GM19455 (cell line): ENCODE data around the gene C1orf115.
"Not testable (repeated sequence)": the region's sequence is repeated elsewhere in the genome, so short reads cannot be mapped to it uniquely, and the experiment has no call there.

Experiments
- ATAC-seq: cut with Tn5 transposase; IDR thresholded peaks from one replicate; pipeline ENCODE4 v1.9.1; 2021; ENCODE audit not compliant: unreplicated experiment

C1orf115 gene

DNA sequence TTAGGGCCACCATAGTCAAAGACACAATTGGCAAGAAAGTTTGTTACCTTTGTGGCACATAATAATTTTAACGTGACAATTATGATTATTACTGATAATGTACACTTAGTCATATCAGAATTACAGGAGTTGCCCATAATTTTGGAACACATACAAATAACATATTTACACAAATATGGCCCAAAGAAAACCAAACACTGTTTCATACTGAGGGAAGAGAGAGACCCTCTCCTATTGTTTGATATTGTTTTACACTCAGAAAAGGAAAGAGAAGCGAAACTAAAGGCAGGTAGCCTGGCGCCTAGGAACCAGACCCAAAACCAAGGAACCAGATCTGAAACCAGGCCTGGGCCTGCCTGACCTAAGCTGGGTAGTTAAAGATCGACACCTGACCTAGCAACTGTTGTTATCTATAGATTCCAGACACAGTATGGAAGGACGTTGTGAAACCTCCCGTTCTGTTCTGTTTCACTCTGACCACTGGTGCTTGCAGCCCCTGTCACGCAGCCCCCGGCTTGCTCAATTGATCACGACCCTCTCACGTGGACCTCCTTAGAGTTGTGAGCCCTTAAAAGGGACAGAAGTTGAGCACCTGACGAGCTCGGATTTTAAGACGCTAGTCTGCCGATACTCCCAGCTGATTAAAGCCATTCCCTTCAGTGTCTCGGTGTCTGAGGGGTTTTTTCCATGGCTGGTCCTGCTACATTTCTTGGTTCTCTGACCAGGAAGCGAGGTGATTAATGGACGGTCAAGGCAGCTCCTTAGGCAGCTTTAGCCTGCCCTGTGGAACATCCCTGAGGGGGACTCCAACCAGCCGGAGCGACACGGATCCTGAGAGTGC lies 27.9 kb downstream of the C1orf115 start:
- peak; percentile 75 for ATAC-seq

GRCh38 chr1:220721266-220721665 lies 31.1 kb downstream of the C1orf115 start:
- ATAC-seq, result not testable (repeated sequence)

DNA sequence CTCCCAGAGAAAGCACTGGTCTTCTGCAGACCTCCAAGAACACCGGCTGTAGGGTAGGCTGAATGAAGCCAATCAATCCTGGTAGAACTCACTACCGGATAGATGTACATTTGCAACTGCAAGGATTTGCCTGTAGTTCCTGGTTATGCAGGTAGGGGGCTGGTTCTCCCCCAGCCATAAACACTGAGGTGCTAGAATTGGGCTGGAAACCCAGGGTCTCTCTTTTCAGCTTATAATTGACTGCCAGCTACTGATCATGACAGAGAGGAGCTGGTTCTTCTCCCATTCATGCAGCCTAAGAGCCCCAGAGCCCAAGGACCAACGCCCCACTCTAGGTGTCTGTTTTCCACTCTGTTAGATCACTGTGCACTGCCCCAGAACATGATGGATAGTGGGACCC lies 36.5 kb downstream of the C1orf115 start:
- ATAC-seq, result peak; percentile 65

GRCh38 chr1:220727519-220727918 lies 37.4 kb downstream of the C1orf115 start:
- no peak for ATAC-seq

GRCh38 chr1:220730486-220730885 lies 40.3 kb downstream of the C1orf115 start:
- no peak for ATAC-seq

GRCh38 chr1:220732137-220732536 lies 42.0 kb downstream of the C1orf115 start:
- ATAC-seq, result no peak

DNA sequence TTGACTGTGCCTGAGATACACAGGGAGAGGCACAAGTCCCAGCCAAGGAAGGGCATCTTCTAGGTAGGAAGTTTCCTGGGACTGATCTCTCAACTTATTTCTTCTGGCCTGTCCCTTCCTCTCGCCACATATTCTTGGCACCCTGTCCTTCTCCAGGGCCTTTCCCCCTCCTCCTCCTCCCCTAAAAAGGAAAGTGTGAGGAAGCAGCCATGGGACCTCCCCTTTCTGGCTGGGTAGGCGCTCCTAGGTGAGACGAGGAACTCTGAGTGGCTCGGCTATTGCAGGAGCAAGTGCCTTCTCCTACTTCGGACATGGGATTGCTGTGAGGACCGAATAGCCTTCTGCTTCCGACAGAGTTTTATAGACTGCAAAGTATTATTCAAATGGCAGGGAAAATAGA lies 42.5 kb downstream of the C1orf115 start:
- peak; percentile 16 for ATAC-seq

GRCh38 chr1:220733086-220733601 lies 43.0 kb downstream of the C1orf115 start:
- peak; percentile 92 for ATAC-seq

- ATAC-seq, result no peak
These were observed 44.6 kb downstream of the C1orf115 start for GRCh38 chr1:220734571-220735326.

DNA sequence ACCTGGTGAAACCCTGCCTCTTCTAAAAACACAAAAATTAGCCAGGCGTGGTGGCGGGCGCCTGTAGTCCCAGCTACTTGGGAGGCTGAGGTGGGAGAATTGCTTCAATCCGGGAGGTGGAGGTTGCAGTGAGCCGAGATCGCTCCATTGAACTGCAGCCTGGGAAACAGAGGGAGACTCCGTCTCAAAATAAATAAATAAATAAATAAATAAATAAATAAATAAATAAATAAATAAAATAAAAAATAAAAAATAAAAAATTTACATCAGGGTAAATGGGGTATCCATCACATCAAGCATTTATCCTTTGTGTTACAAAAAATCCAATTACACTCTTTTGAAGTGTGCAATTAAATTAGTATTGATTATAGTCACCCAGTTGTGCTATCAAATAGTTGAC lies 46.1 kb downstream of the C1orf115 start:
- ATAC-seq, result not testable (repeated sequence)

DNA sequence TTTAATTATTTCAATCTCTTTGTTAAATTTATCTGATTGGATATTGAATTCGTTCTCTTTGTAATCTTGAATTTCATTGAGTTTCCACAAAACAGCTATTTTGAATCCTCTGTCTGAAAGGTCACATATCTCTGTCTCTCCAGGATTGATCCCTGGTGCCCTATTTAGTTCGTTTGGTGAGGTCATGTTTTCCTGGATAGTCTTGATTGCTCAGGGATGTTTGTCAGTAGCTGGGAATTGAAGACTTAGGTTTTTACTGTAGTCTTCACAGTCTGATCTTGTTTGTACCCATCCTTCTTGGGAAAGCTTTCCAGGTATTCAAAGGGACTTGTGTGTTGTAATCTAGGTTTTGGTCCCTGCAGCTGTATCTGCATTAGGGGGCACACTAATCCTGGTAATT lies 51.2 kb downstream of the C1orf115 start:
- no peak for ATAC-seq

- no peak for ATAC-seq
These were observed 51.7 kb downstream of the C1orf115 start for GRCh38 chr1:220741825-220742224.

- ATAC-seq, result no peak
These were observed 52.4 kb downstream of the C1orf115 start for GRCh38 chr1:220742520-220742919.

DNA sequence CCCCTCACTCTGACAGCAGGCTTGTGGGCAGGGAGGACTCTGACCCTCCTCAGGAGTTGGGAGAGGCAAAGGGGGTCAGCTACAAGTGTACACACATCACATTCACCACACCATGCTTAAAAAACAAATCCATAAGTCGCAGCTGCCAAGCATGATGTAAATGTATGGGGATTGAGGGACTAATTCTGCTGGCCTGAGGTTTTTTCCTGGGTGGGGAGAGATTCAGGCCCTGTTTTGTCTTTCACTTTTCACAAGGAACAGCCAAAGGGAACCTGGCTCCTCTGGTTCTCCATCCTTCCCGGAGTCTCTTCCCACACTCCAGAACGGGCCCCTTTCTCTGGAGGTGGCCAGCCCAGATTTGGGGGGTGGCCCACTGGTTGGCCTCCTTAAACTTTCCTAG lies 56.7 kb downstream of the C1orf115 start:
- no peak for ATAC-seq

DNA sequence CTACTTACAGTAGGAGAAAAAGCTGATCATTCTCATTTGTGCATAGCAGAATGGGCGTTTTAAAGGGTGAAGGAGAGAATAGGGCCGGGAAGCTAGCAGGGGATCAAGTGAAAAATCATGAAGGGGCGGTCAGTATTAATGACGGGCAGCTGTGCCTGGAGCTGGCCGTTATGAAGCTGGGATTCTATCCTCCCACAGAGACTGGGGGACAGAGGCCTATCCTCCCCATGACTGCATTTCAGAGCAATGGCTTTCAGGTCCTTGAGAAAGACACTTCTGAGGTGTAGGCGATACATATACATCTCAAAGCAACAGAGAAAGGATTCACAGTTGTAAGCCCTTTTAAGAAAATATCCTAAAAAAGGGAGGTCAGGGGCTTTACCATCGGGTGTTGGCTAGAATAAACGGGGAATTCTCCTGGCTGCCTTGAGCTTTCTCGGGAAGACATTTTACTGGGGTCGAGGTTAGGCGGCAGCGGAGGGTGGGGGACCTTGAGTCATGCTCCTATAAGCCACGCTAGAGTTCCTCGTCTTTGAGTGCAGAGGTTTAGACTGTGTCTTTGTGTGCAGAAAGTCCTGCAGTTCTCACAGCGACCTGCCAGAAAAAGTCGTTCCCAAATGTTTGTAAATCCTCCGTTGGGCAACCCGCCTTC lies 57.4 kb downstream of the C1orf115 start:
- ATAC-seq, result peak; percentile 30

DNA sequence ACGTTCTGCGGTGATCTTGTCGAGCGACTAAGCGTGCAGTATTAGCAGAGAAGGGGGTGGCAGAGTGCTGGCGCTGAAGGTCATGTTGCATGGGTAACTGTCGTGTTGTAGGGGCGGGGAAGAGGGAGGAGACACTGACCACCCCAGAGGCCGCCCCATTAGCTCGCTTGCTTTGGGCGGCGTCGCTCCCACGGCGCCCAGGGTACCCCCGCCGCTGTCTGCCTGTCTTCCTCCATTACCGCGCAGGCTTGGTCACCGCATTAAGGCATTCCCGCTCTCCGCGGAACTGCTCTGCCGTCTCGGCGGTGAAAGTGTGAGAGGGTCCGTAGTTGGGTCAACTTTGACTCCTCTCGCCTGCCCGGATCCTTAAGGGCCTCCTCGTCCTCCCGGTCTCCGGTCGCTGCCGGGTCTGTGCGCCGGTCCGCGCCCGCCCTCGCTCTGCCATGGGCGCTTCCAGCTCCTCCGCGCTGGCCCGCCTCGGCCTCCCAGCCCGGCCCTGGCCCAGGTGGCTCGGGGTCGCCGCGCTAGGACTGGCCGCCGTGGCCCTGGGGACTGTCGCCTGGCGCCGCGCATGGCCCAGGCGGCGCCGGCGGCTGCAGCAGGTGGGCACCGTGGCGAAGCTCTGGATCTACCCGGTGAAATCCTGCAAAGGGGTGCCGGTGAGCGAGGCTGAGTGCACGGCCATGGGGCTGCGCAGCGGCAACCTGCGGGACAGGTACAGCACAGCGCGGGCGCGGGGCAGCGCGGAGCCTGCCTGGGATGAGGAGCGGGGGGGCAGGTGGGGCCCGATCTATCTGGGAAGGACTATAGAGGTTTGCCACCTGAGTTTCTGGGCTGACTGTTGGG lies 58.1 kb downstream of the C1orf115 start, which contains the start of gene MTARC2:
MTARC2 (plus strand) TSS at position 234 of the 846 bp plus-strand sequence; CDS start at position 444, 210 bp downstream.
- ATAC-seq, result peak; percentile 97
